Measurements from ENCODE around the gene LIPG. TPM values are rescaled to one million over a fixed set of nuclear protein-coding genes. Genes with fewer than 3 reads are reported as not detected.
"Not testable (repeated sequence)": the region's sequence is repeated elsewhere in the genome, so short reads cannot be mapped to it uniquely, and the experiment has no call there.

LIPG gene
- total RNA-seq (10 to 100 TPM; 26.0 to 47.1 TPM), polyA plus RNA-seq (ENCODE audit: insufficient read length in 6 of 6) (10 to 100 TPM in 4 of 6 donors, 1 to 10 TPM in 2; 8.8 to 19.8 (median 11.8) TPM)
- long read RNA-seq, donor 1, partial matches to known transcripts, result 0 of 3 reads
- long read RNA-seq, donor 1, other reads (novel, unspliced or antisense), result 0 of 3 reads
- long read RNA-seq, donor 2, full-length matches to known transcripts, result 10 of 10 reads
- long read RNA-seq, donor 2, partial matches to known transcripts, result 0 of 10 reads
- long read RNA-seq, donor 2, other reads (novel, unspliced or antisense), result 0 of 10 reads
- long read RNA-seq, donor 3, partial matches to known transcripts, result 0 of 1 reads
- long read RNA-seq, donor 3, other reads (novel, unspliced or antisense), result 0 of 1 reads
- long read RNA-seq, donor 4, full-length matches to known transcripts, result 2 of 2 reads
- long read RNA-seq, donor 4, partial matches to known transcripts, result 0 of 2 reads
- long read RNA-seq, donor 4, other reads (novel, unspliced or antisense), result 0 of 2 reads
- long read RNA-seq, donor 5, full-length matches to known transcripts, result 8 of 8 reads
- long read RNA-seq, donor 5, partial matches to known transcripts, result 0 of 8 reads
- long read RNA-seq, donor 5, other reads (novel, unspliced or antisense), result 0 of 8 reads
- long read RNA-seq, donor 6, partial matches to known transcripts, result 0 of 3 reads
- long read RNA-seq, donor 6, other reads (novel, unspliced or antisense), result 0 of 3 reads
- long read RNA-seq, donor 7, transcript LIPG-207 (1 exons, 3,548 nt), result major isoform, 5 of 5 reads
- long read RNA-seq, donor 7, partial matches to known transcripts, result 0 of 5 reads
- long read RNA-seq, donor 7, other reads (novel, unspliced or antisense), result 0 of 5 reads
- long read RNA-seq, donor 8, partial matches to known transcripts, result 0 of 2 reads
- long read RNA-seq, donor 8, other reads (novel, unspliced or antisense), result 0 of 2 reads
- long read RNA-seq, donor 9, result 0 reads
- long read RNA-seq, donor 10, partial matches to known transcripts, result 0 of 6 reads
- long read RNA-seq, donor 10, other reads (novel, unspliced or antisense), result 1 of 6 reads
- long read RNA-seq, donor 11, result 0 reads
- long read RNA-seq, donor 12, full-length matches to known transcripts, result 10 of 10 reads
- long read RNA-seq, donor 12, partial matches to known transcripts, result 0 of 10 reads
- long read RNA-seq, donor 12, other reads (novel, unspliced or antisense), result 0 of 10 reads

DNA sequence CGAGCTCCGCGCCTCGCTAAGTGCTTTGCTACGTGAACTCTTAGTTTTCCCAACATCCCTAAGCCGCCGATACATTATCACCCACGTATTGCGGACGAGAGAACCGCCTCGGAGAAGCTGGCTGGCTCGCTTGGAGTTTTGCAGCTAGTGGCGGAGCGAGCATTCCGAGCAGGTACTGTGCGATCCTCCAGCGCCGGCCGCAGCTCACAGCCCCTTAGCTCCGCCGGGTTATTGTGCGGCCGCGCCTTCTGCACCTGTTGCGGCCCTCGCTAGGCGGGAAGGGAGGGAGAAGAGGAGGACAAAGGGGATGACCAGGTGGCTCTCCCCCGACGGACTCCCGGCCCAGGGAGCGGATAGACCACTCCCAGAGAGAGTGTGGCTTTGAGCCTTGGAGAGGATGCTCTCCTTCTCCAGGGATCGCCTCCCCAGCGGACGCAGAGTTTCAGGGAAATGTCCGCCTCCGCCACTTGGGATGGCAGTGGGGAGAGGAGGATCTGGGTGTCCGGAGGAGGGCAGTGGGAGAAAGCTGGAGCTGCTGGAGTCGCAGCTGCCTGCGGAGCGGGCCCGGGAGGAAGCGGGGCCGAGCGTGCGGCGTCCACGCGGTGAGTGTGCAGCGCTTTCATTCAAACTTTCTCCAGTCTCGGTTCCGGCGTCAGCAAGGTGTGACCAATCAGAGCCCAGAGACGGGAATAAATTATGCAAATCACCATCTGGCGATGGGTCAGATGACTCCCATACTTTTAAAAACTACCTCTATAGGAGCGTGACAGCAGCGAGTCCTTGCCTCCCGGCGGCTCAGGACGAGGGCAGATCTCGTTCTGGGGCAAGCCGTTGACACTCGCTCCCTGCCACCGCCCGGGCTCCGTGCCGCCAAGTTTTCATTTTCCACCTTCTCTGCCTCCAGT lies at the start of gene LIPG:
Gene LIPG (plus strand): TSS at position 769 of the 905 bp plus-strand sequence. CDS start 252 bp downstream, outside the sequence.
- peak within 1 kb of the TSS; percentile 31 to 42 for H3K4me3 ChIP-seq
- no peak within 1 kb of the TSS for H3K27ac ChIP-seq
- peaks cover 7 to 64% of the 10 kb centered on the region in 2 donors for H3K27me3 ChIP-seq
- DNase-seq (peak in 3 of 4 donors; percentile 56 to 78 (median 60)), ATAC-seq (peak; percentile 82)
- peaks cover 0 to 2% of the 10 kb centered on the region in 2 donors for H3K36me3 ChIP-seq
- peaks cover 0 to 27% of the 10 kb centered on the region in 2 donors for H3K4me1 ChIP-seq
- intact Hi-C loops (cut with DNase I), result loop anchor here in 1 of 2 donors (10.0 kb wide), 1 partner anchor 293 kb away; no protein-coding TSS in a partner anchor
- TF ChIP-seq, protein P1, sequence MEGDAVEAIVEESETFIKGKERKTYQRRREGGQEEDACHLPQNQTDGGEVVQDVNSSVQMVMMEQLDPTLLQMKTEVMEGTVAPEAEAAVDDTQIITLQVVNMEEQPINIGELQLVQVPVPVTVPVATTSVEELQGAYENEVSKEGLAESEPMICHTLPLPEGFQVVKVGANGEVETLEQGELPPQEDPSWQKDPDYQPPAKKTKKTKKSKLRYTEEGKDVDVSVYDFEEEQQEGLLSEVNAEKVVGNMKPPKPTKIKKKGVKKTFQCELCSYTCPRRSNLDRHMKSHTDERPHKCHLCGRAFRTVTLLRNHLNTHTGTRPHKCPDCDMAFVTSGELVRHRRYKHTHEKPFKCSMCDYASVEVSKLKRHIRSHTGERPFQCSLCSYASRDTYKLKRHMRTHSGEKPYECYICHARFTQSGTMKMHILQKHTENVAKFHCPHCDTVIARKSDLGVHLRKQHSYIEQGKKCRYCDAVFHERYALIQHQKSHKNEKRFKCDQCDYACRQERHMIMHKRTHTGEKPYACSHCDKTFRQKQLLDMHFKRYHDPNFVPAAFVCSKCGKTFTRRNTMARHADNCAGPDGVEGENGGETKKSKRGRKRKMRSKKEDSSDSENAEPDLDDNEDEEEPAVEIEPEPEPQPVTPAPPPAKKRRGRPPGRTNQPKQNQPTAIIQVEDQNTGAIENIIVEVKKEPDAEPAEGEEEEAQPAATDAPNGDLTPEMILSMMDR (IDR thresholded peaks at IDR 0.05), result no peak
- no peaks in the 10 kb centered on the region for H3K9me3 ChIP-seq

DNA sequence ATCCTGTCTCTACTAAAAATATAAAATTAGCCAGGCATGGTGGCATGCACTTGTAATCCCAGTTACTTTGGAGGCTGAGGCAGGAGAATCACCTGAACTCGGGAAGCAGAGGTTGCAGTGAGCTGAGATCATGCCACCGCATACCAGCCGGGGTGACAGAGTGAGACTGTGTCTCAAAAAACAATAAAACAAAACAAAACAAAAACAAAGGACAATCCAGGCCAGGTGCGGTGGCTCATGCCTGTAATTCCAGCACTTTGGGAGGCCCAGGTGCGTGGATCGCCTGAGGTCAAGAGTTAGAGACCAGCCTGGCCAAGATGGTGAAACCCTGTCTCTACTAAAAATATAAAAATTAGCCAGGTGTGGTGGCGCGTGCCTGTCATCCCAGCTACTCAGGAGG lies 49.0 kb upstream of the LIPG start:
- not testable (repeated sequence) for H3K9me3 ChIP-seq

DNA sequence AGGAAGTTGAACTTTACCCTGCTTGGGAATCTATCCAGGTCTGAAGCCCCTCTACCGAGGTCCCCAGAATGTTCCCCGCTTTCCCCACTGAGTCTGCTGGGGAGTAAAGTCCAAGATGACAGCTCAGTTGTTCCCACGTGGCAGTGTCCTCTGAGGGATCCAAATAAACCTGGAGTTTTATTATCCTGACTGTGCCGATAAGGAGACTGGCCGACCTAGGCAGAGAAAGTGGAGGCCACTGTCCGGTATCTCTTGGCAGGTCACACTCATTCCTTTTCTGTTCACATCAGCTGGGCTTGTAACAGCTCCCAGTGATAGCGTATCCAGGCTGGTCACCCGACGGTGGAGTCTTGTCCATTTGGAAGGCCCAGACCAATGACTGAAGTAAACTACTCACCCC lies 47.3 kb upstream of the LIPG start:
- H3K36me3 ChIP-seq, result no peaks in the 10 kb centered on the region
- no peak for ATAC-seq
- intact Hi-C loops (cut with DNase I), result loop anchor here in 1 of 2 donors (5.0 kb wide), 1 partner anchor 338 kb away; no protein-coding TSS in a partner anchor
- no peaks in the 10 kb centered on the region for H3K9me3 ChIP-seq
- H3K4me3 ChIP-seq, result no peak overlapping the region
- H3K4me1 ChIP-seq, result no peaks in the 10 kb centered on the region
- H3K27ac ChIP-seq, result no peak overlapping the region
- no peaks in the 10 kb centered on the region for H3K27me3 ChIP-seq
- no peak for DNase-seq
- TF ChIP-seq, protein P1 (IDR thresholded peaks at IDR 0.05), result no peak

More for the DNA sequence above, 49.0 kb upstream of the LIPG start:
- DNase-seq, H3K27ac ChIP-seq, H3K36me3 ChIP-seq, ATAC-seq, H3K27me3 ChIP-seq, H3K4me1 ChIP-seq, H3K4me3 ChIP-seq: not testable (repeated sequence)
- intact Hi-C loops (cut with DNase I), result loop anchor here in 1 of 2 donors (5.0 kb wide), 1 partner anchor 339 kb away; no protein-coding TSS in a partner anchor

DNA sequence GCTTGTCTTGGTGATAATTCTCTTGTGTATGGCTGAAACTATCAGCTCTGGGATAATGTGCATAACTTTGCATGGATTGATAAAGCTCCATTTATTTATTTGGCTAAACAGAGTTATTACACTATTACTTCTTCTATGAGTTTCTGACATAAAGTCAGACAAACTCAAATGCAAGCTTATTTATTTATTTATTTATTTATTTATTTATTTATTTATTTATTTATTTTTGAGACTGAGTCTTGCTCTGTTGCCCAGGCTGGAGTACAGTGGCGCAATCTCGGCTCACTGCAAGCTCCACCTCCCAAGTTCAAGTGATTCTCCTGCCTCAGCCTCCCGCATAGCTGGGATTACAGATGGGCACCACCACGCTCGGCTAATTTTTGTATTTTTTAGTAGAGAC lies 46.9 kb upstream of the LIPG start:
- H3K27ac ChIP-seq; H3K36me3 ChIP-seq; H3K9me3 ChIP-seq; ATAC-seq; DNase-seq; H3K4me1 ChIP-seq; intact Hi-C loops (cut with DNase I); H3K27me3 ChIP-seq; H3K4me3 ChIP-seq: not testable (repeated sequence)

DNA sequence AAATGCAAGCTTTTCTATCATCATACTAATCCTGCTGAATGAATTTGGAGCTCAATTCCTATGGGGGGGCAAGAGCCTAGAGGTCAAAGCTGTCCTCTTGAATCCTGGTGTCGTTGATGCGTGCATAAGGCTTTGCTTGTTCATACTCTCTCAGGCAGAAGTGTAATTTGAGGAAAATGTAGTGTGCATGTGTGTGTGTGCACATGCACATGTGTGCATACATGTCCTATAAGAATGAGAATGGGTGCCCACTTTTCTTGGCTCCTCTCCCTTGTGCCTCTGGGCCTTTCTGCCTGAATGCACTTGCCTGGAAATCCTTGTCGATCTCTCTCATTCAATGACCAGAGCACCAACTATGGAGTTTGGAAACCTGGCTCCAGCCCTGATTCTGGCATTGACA lies 46.3 kb upstream of the LIPG start:
- no peak for DNase-seq
- intact Hi-C loops (cut with DNase I), result no loop called here

More for the DNA sequence above, 46.3 kb upstream of the LIPG start:
- Histone ChIP-seq H3K27me3 (no peaks in the 10 kb centered on the region), H3K4me3 (no peak overlapping the region), H3K9me3 (no peaks in the 10 kb centered on the region), H3K27ac (no peak overlapping the region), H3K36me3 (no peaks in the 10 kb centered on the region), H3K4me1 (no peaks in the 10 kb centered on the region)
- ATAC-seq, result no peak
- TF ChIP-seq, protein P1 (IDR thresholded peaks at IDR 0.05), result no peak

All from left lung (tissue), 14 donors.